ENCODE results near the gene SOBP. TPM values are rescaled to one million over a fixed set of nuclear protein-coding genes. Genes with fewer than 3 reads are reported as not detected.
A peak's percentile ranks its signal among the peaks of the same experiment; 100 is the strongest.

The SOBP gene
- total and polyA plus RNA-seq, 9 donors = 8.7 to 31.3 (median 25.8) TPM

DNA sequence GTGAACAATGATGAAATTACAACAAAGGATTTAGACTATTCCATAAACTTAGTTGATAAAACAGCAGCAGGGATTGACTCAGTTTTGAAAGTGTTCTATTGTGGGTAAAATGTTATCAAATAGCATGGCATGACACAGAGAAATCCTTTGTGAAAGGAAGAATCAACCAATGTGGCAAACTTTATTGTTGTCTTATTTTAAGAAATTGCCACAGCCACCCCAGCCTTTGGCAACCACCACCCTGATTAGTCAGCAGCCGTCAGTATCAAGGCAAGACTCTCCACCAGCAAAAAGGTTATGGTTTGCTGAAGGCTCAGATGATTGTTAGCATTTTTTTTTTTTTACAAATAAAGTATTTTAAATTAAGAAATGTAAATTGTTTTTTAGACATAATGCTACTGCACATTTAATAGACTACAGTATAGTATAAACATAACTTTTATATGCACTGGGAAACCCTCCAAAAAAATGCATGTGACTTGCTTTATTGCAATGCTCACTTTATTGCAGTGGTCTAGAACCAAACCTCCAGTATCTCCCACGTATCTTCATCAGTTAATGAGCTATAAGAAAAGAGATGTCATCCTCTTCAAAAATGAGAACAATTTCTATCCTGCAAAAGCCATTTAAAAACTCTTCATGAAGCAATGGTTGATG lies 162.7 kb downstream of the SOBP start:
- Histone ChIP-seq H3K4me1 (ENCODE audit: insufficient read depth) (peaks cover 11% of the 10 kb centered on the region), H3K36me3 (no peaks in the 10 kb centered on the region), H3K27ac (no peak overlapping the region), H3K9me3 (no peaks in the 10 kb centered on the region), H3K27me3 (no peaks in the 10 kb centered on the region), H3K4me3 (no peak overlapping the region)
- 82 to 87% (median 84%) methylated on average over 2 of the region's 2 CpGs for WGBS, 3 donors
- intact Hi-C loops (cut with DNase I) = no loop called here
- DNase-seq = no peak
- TF ChIP-seq POLR2A (IDR thresholded peaks at IDR 0.05) = no peak
- no peak for TF ChIP-seq EP300 (IDR thresholded peaks at IDR 0.05)
- TF ChIP-seq, protein P1, sequence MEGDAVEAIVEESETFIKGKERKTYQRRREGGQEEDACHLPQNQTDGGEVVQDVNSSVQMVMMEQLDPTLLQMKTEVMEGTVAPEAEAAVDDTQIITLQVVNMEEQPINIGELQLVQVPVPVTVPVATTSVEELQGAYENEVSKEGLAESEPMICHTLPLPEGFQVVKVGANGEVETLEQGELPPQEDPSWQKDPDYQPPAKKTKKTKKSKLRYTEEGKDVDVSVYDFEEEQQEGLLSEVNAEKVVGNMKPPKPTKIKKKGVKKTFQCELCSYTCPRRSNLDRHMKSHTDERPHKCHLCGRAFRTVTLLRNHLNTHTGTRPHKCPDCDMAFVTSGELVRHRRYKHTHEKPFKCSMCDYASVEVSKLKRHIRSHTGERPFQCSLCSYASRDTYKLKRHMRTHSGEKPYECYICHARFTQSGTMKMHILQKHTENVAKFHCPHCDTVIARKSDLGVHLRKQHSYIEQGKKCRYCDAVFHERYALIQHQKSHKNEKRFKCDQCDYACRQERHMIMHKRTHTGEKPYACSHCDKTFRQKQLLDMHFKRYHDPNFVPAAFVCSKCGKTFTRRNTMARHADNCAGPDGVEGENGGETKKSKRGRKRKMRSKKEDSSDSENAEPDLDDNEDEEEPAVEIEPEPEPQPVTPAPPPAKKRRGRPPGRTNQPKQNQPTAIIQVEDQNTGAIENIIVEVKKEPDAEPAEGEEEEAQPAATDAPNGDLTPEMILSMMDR (IDR thresholded peaks at IDR 0.05) = no peak

DNA sequence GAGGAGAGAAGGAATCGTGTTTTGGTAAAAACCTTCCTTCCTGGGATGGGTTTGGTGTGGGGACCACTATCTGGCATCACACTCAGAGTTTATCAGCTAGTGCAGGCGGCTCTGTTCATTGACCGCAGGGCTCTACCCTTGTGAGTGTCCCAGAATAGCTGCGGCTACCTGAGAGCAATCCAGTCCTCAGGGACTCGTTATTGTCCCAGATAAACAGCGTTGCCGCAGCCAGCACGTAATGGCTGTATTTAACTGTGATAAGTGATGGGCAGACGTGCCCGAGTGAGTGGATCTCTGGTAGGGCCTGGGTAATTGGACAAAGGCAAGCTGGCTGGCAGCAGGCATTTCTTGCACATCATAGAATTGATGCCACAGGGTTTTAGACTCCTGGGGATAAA lies 163.3 kb downstream of the SOBP start:
- H3K36me3 ChIP-seq = no peaks in the 10 kb centered on the region
- TF ChIP-seq EP300 (IDR thresholded peaks at IDR 0.05) (no peak), POLR2A (IDR thresholded peaks at IDR 0.05) (no peak)
- TF ChIP-seq, protein P1 (IDR thresholded peaks at IDR 0.05) = no peak
- intact Hi-C loops (cut with DNase I) = no loop called here
- no peak overlapping the region for H3K4me3 ChIP-seq
- no peaks in the 10 kb centered on the region for H3K27me3 ChIP-seq
- H3K4me1 ChIP-seq (ENCODE audit: insufficient read depth) = peaks cover 11% of the 10 kb centered on the region
- H3K27ac ChIP-seq = no peak overlapping the region
- WGBS, 3 donors = 88 to 94% (median 92%) methylated on average over 10 of the region's 10 CpGs
- H3K9me3 ChIP-seq = no peaks in the 10 kb centered on the region
- DNase-seq = no peak

DNA sequence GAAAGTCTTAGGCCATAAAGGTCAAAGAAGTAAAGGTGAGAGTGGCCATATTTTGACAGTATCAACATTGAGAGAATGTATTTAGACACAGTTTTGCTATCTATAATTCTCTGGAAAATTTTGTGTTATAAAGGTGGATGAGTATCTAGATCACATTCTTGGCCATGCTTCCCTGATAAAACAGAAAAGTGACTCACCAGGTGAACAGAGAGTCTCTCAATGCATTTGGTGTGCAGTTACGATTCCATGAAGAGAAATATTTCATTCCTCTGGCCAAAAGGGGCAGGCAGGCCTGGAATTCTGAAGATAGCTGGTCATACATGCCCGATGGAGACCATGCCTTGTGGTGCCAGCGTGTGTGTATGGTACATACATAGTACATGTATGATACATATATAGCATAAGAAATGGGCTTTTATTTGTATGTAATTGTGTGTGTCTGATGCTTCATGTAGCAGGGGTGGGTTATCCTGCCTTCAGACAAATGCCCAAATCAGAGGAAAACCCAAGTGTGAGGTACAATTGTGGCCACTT lies 164.0 kb downstream of the SOBP start:
- WGBS, 3 donors = 96 to 98% (median 98%) methylated on average over 3 of the region's 3 CpGs
- no peaks in the 10 kb centered on the region for H3K27me3 ChIP-seq
- H3K4me1 ChIP-seq (ENCODE audit: insufficient read depth) = peaks cover 11% of the 10 kb centered on the region
- no peak overlapping the region for H3K27ac ChIP-seq
- no peaks in the 10 kb centered on the region for H3K36me3 ChIP-seq
- TF ChIP-seq POLR2A (IDR thresholded peaks at IDR 0.05) = no peak
- TF ChIP-seq, protein P1 (IDR thresholded peaks at IDR 0.05) = no peak
- TF ChIP-seq EP300 (IDR thresholded peaks at IDR 0.05) = no peak
- H3K9me3 ChIP-seq = no peaks in the 10 kb centered on the region
- intact Hi-C loops (cut with DNase I) = no loop called here
- DNase-seq = no peak
- no peak overlapping the region for H3K4me3 ChIP-seq

DNA sequence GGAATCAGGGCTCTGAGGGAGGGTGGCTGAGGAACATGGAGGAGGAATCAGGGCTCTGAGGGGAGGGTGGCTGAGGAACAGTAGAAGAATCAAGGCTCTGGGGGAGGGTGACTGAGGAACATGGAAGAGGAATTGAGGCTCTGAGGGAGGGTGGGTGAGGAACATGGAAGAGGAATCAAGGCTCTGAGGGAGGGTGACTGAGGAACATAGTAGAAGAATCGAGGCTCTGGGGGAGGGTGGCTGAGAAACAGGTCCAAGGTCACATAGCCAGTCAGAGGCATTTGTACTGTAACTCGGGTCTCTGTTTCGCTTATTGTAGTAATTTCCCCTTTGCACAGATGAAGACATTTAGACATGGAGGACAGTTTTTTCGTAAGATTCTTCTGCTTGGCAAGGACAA lies 164.8 kb downstream of the SOBP start:
- Histone ChIP-seq H3K4me3 (no peak overlapping the region), H3K27me3 (no peaks in the 10 kb centered on the region), H3K9me3 (no peaks in the 10 kb centered on the region), H3K36me3 (no peaks in the 10 kb centered on the region), H3K4me1 (ENCODE audit: insufficient read depth) (peaks cover 11% of the 10 kb centered on the region), H3K27ac (peak overlapping the region in 1 of 2 donors; percentile 3)
- 63 to 77% (median 73%) methylated on average over 4 of the region's 4 CpGs for WGBS, 3 donors
- TF ChIP-seq POLR2A (IDR thresholded peaks at IDR 0.05) = no peak
- TF ChIP-seq, protein P1 (IDR thresholded peaks at IDR 0.05) = no peak
- no peak for TF ChIP-seq EP300 (IDR thresholded peaks at IDR 0.05)
- DNase-seq = no peak
- intact Hi-C loops (cut with DNase I) = no loop called here
